ENCODE data around the gene TTC16.

DNA sequence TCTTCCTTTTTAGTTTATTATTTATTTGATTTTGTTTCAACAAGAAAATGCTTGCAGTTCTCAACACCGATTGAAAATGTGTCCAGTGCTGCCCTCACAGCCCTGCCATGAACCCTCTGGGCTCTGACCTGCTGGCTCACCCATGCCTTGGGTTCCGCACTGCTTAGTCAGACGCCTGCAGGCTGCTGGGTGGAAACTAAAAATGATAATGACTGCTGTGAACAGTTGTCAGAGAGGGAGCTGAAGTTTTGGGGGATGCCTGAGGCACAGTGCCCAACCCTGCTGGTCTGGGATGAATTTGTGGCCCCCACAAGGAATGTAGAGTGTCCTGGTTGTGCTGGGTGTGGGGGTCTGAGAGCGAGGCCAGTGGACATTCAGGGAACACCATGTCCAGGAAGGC lies 31.3 kb upstream of the TTC16 start:
- TF ChIP-seq EZH2phosphoT487 (IDR thresholded peaks at IDR 0.05; ENCODE audit: low read depth, severe bottlenecking, unreplicated experiment) (no peak), EZH2 (IDR thresholded peaks at IDR 0.05; ENCODE audit: borderline replicate concordance) (no peak)
- TF ChIP-seq, protein P1, sequence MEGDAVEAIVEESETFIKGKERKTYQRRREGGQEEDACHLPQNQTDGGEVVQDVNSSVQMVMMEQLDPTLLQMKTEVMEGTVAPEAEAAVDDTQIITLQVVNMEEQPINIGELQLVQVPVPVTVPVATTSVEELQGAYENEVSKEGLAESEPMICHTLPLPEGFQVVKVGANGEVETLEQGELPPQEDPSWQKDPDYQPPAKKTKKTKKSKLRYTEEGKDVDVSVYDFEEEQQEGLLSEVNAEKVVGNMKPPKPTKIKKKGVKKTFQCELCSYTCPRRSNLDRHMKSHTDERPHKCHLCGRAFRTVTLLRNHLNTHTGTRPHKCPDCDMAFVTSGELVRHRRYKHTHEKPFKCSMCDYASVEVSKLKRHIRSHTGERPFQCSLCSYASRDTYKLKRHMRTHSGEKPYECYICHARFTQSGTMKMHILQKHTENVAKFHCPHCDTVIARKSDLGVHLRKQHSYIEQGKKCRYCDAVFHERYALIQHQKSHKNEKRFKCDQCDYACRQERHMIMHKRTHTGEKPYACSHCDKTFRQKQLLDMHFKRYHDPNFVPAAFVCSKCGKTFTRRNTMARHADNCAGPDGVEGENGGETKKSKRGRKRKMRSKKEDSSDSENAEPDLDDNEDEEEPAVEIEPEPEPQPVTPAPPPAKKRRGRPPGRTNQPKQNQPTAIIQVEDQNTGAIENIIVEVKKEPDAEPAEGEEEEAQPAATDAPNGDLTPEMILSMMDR (IDR thresholded peaks at IDR 0.05; ENCODE audit: poor library complexity) = no peak

All from hepatocyte (in vitro differentiated cells).